Pulmonary artery endothelial cell (primary cell): ENCODE data around the gene STXBP5. TPM values are rescaled to one million over a fixed set of nuclear protein-coding genes. Genes with fewer than 3 reads are reported as not detected.
"Not testable (repeated sequence)": the region's sequence is repeated elsewhere in the genome, so short reads cannot be mapped to it uniquely, and the experiment has no call there.

ENCODE experiments used
- DNase-seq: peaks from one replicate; pipeline ENCODE4 v3.0.0-alpha.2; 2011; ENCODE audit warnings: low read depth, low spot score
- total RNA-seq: library from RNA; depleted of rRNA; stranded (reverse); fragments of >200 nt; gene quantifications from 2 replicates; pipeline ENCODE4 v1.2.3, GENCODE V29; 2014

Gene STXBP5
- total RNA-seq, 1 donor from 2014 or later = 19.1 TPM

DNA sequence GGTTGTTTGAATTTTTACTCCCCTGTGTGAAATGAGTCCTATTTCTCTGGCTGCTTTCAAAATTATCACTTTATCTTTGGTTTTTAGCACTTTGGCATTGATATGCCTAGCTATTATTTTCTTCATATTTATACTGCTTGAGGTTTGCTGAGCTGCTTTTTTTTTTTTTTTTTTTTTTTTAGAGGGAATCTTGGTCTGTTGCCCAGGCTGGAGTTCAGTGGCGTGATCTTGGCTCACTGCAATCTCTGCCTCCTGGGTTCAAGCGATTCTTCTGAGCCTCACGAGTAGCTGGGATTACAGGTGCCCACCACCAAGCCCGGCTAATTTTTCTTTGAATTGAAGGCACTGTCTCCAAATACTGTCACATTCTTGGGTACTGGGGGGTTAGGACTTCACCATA, 40.6 kb downstream of the STXBP5 start:
- no peak for DNase-seq

- DNase-seq = no peak
These were observed 41.5 kb downstream of the STXBP5 start for GRCh38 chr6:147245693-147246092.

GRCh38 chr6:147246853-147247635, 42.8 kb downstream of the STXBP5 start:
- no peak for DNase-seq

GRCh38 chr6:147248859-147249258, 44.6 kb downstream of the STXBP5 start:
- no peak for DNase-seq

GRCh38 chr6:147251072-147251471, 46.9 kb downstream of the STXBP5 start:
- no peak for DNase-seq

DNA sequence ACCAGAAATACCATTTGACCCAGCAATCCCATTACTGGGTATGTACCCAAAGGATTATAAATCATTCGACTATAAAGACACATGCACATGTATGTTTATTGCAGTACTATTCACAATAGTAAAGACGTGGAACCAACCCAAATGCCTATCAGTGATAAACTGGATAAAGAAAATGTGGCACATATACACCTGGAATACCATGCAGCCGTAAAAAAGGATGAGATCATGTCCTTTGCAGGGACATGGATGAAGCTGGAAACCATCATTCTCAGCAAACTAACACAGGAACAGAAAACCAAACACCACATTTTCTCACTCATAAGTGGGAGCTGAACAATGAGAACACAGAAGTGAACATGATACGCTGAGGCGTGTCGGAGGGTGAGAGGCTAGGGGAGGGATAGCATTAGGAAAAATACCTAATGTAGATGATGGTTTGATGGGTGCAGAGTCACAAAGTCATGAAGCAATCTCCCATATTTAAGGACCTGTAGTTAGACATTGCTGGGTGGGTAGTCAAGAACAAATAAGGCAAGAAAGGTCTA, 50.8 kb downstream of the STXBP5 start:
- not testable (repeated sequence) for DNase-seq

DNA sequence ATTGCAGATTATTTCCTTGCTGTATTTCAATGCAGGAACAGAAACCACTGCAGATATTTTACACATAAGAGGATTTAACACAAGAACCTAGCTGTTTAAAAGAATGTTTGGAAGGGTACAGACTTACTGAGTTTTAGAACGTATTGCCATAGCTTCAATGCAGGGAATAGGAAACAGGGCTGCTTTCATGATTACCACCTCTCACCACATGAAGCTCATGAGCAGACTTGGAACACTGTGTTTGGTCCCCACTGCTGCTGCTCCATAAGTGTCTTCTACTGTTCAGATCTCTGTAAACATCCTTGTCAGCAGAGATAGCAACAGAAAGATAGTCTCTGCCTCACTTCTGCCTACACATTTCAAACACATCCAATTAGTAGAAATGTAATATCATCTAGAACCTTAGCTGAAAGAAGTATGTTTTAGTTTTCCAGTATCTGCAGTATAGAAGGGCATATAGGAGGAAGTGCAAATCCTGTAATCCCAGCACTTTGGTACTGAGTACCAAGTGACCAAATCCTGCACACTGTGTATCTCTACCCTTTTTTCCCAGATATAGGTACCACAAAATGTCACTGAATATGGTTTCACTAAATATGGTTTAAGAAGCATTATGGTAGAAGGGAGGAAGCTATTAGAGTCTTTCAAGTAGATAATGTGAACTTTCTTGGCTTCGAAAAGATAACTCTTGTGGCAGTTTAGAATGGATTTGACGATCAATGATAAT, 51.9 kb downstream of the STXBP5 start:
- DNase-seq = no peak

GRCh38 chr6:147257760-147258159, 53.5 kb downstream of the STXBP5 start:
- DNase-seq = no peak

DNA sequence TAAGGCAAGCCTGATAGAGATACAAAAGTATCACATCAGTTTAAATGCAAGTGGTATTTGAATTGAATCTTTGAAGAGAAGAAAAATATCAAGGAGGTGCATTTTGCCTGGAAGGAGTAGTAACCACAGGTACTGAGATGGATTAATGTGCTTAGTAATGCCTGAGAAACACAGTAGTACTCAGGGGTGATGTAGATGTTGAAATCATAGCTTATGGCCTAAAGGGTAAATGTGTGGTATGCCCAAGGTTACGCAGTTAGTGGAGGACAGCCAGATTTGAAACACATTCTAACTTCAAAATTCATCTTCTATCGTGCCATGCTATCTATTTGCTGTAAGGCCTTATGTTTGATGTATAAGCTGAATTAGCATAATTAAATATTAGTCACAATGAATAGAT, 55.9 kb downstream of the STXBP5 start:
- no peak for DNase-seq

- no peak for DNase-seq
These were observed 58.7 kb downstream of the STXBP5 start for GRCh38 chr6:147262946-147263345.

GRCh38 chr6:147266821-147267220, 62.6 kb downstream of the STXBP5 start:
- no peak for DNase-seq

GRCh38 chr6:147267658-147268057, 63.4 kb downstream of the STXBP5 start:
- no peak for DNase-seq

- DNase-seq = no peak
These were observed 64.0 kb downstream of the STXBP5 start for GRCh38 chr6:147268254-147268653.

- no peak for DNase-seq
These were observed 69.8 kb downstream of the STXBP5 start for GRCh38 chr6:147274012-147274411.

GRCh38 chr6:147274776-147275175, 70.6 kb downstream of the STXBP5 start:
- DNase-seq = no peak

GRCh38 chr6:147278891-147279290, 74.7 kb downstream of the STXBP5 start:
- DNase-seq = no peak

GRCh38 chr6:147279427-147279826, 75.2 kb downstream of the STXBP5 start:
- no peak for DNase-seq

GRCh38 chr6:147281895-147282565, 77.8 kb downstream of the STXBP5 start:
- no peak for DNase-seq

DNA sequence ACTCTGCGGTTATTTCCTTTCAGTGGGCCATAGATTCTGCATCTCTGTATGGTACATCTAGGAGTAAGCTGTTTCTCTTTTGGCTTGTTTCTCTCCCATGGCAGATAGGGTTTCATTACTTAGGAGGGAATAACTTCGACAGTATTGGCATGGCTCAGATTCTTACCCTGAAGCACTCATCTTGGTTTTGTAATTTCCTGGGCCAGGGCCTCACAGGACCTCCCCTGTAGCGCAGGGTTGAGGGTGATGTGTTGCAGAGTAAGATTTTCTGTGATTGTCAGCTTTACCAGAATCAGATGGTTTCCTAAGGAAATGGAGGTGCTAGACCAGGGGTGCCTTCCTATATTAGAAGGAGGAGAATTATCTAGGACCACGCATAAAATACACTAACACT, 78.3 kb downstream of the STXBP5 start:
- no peak for DNase-seq

DNA sequence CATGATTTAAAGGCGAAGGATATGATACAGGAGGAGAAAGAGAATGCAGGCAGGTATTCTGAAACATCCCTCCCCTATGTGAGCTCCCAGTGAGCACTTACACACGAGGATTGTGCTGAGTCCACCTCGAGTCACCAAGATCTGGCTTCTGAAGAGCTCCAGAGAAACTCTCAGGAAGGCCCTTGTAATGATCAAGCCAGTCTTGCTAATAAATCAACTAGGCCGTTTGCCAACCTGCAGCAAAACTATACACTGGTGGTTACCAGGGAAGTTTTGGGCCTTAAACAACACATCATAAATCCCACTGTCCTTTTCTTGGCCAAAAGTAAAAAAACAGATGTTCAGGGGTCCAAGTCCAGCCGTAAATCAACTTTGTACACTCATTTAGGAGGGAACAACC, 79.2 kb downstream of the STXBP5 start:
- DNase-seq = no peak

- DNase-seq = no peak
These were observed 81.1 kb downstream of the STXBP5 start for GRCh38 chr6:147285087-147285855.
